ENCODE measurements around the gene PPP1R12C. TPM values are rescaled to one million over a fixed set of nuclear protein-coding genes. Genes with fewer than 3 reads are reported as not detected.

PPP1R12C gene
- total RNA-seq, 1 donor from 2014 or later, result 120 TPM

GRCh38 chr19:55131421-55131820, 14.0 kb upstream of the PPP1R12C start:
- Histone ChIP-seq H3K4me1 (no peaks in the 10 kb centered on the region), H3K9me3 (no peaks in the 10 kb centered on the region), H3K4me3 (no peak overlapping the region), H3K27ac (no peak overlapping the region), H3K36me3 (no peaks in the 10 kb centered on the region), H3K27me3 (peaks cover 26% of the 10 kb centered on the region)
- no peak for TF ChIP-seq CTCF (IDR thresholded peaks at IDR 0.05)
- ATAC-seq, result no peak
- no peak for DNase-seq
- intact Hi-C loops (cut with DNase I), result no loop called here

- H3K36me3 ChIP-seq, result no peaks in the 10 kb centered on the region
- peaks cover 3% of the 10 kb centered on the region for H3K27me3 ChIP-seq
- TF ChIP-seq CTCF (IDR thresholded peaks at IDR 0.05), result no peak
- no peak for DNase-seq
- peaks cover 30% of the 10 kb centered on the region for H3K4me1 ChIP-seq
- H3K4me3 ChIP-seq, result peak overlapping the region; percentile 68
- intact Hi-C loops (cut with DNase I), result no loop called here
- no peaks in the 10 kb centered on the region for H3K9me3 ChIP-seq
- no peak overlapping the region for H3K27ac ChIP-seq
- no peak for ATAC-seq
These were observed 1.6 kb upstream of the PPP1R12C start for GRCh38 chr19:55119053-55119452.

- TF ChIP-seq CTCF (IDR thresholded peaks at IDR 0.05), result no peak
- ATAC-seq (peak; percentile 37), DNase-seq (peak; percentile 77)
- Histone ChIP-seq H3K9me3 (no peaks in the 10 kb centered on the region), H3K4me1 (peaks cover 30% of the 10 kb centered on the region), H3K27me3 (no peaks in the 10 kb centered on the region), H3K27ac (peak overlapping the region; percentile 75), H3K36me3 (no peaks in the 10 kb centered on the region), H3K4me3 (peak overlapping the region; percentile 68)
- intact Hi-C loops (cut with DNase I), result no loop called here
These were observed 1.1 kb upstream of the PPP1R12C start for GRCh38 chr19:55118401-55118991.

GRCh38 chr19:55117663-55118391, 390 bp upstream of the PPP1R12C start:
- intact Hi-C loops (cut with DNase I), result no loop called here
- ATAC-seq, result peak; percentile 94
- peak; percentile 99 for DNase-seq

GRCh38 chr19:55116232-55116858, 1.1 kb downstream of the PPP1R12C start:
- ATAC-seq, result peak; percentile 48
- H3K9me3 ChIP-seq, result no peaks in the 10 kb centered on the region

More at GRCh38 chr19:55117663-55118391, 390 bp upstream of the PPP1R12C start:
- no peak for TF ChIP-seq CTCF (IDR thresholded peaks at IDR 0.05)
- Histone ChIP-seq H3K27me3 (no peaks in the 10 kb centered on the region), H3K4me1 (peaks cover 30% of the 10 kb centered on the region), H3K36me3 (no peaks in the 10 kb centered on the region), H3K9me3 (no peaks in the 10 kb centered on the region), H3K4me3 (peak overlapping the region; percentile 68), H3K27ac (peak overlapping the region; percentile 75)

More at GRCh38 chr19:55116232-55116858, 1.1 kb downstream of the PPP1R12C start:
- Histone ChIP-seq H3K36me3 (no peaks in the 10 kb centered on the region), H3K4me3 (peak overlapping the region; percentile 84), H3K27me3 (no peaks in the 10 kb centered on the region), H3K4me1 (peaks cover 30% of the 10 kb centered on the region), H3K27ac (peak overlapping the region; percentile 78)
- intact Hi-C loops (cut with DNase I), result no loop called here
- DNase-seq, result no peak
- no peak for TF ChIP-seq CTCF (IDR thresholded peaks at IDR 0.05)

Data from upper lobe of right lung (tissue), 1 donor.